ENCODE data around the gene UQCR11.

Gene UQCR11

DNA sequence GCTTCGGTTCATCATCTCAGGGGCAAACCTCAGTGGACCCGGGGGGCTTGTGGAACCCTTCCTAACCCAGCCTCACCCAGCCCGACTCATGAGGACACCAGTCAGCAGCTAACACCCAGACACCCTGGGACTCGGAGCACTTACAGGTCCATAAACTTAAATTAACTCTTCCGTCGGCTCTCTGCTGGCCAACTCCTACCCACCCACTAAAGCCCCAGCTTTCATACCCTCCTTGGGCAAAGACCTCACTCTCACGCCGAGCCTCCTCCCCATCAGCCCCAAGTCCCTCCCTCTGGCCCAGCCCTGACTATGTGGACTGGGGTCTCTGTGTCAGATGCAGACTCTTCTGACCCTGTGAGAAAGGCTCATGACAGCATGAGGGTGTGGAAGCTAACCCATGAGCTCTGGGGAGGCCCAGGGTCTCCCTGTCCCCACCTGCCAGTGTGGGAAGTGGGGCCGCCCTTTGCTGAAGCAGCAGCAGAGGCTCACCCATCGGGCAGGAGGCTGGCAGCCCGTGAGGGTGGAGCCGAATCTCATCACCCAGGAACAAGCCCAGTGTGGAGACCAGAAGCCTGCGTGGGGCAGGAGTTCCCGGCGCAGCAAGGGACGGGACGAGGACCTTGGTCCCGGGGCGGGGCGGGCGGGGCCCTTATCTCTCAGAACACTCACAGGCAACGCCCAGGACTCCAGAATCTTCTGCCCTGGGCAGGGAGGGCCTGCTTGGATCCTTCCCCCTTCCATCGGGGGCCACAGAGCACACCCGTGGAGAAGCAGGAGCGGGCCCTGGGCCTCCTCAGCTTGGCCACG, 27.4 kb upstream of the UQCR11 start:
- no peak overlapping the region for H3K27ac ChIP-seq (ENCODE audit: low read depth, low read length)
- no peaks in the 10 kb centered on the region for H3K9me3 ChIP-seq (ENCODE audit: control insufficient read depth, insufficient read depth, low read length)
- no peaks in the 10 kb centered on the region for H3K9me2 ChIP-seq (replicated peaks; ENCODE audit: control insufficient read depth, low read length)
- peaks cover 17% of the 10 kb centered on the region for H4K20me1 ChIP-seq (ENCODE audit: control insufficient read depth, insufficient read depth, low read depth, low read length)
- peaks cover 84% of the 10 kb centered on the region for H3K36me3 ChIP-seq (ENCODE audit: control insufficient read depth, low read length)
- no peak overlapping the region for H3K4me2 ChIP-seq (ENCODE audit: low read length)
- H3K27me3 ChIP-seq (ENCODE audit: control insufficient read depth, low read length) = no peaks in the 10 kb centered on the region
- no peak overlapping the region for H3K4me3 ChIP-seq (ENCODE audit: low read length)
- no peak for TF ChIP-seq EZH2phosphoT487 (IDR thresholded peaks at IDR 0.05; ENCODE audit: borderline replicate concordance, low read length)
- TF ChIP-seq, protein P1, sequence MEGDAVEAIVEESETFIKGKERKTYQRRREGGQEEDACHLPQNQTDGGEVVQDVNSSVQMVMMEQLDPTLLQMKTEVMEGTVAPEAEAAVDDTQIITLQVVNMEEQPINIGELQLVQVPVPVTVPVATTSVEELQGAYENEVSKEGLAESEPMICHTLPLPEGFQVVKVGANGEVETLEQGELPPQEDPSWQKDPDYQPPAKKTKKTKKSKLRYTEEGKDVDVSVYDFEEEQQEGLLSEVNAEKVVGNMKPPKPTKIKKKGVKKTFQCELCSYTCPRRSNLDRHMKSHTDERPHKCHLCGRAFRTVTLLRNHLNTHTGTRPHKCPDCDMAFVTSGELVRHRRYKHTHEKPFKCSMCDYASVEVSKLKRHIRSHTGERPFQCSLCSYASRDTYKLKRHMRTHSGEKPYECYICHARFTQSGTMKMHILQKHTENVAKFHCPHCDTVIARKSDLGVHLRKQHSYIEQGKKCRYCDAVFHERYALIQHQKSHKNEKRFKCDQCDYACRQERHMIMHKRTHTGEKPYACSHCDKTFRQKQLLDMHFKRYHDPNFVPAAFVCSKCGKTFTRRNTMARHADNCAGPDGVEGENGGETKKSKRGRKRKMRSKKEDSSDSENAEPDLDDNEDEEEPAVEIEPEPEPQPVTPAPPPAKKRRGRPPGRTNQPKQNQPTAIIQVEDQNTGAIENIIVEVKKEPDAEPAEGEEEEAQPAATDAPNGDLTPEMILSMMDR (IDR thresholded peaks at IDR 0.05; ENCODE audit: low read depth, low read length, poor library complexity, severe bottlenecking) = no peak
- peaks cover 85% of the 10 kb centered on the region for H3K79me2 ChIP-seq (ENCODE audit: control insufficient read depth, low read length)
- H3K4me1 ChIP-seq (ENCODE audit: control insufficient read depth, low read length) = no peaks in the 10 kb centered on the region
- H3F3A ChIP-seq (ENCODE audit: control insufficient read depth, insufficient read depth) = no peaks in the 10 kb centered on the region; the same call in 1 of the 2 replicates

DNA sequence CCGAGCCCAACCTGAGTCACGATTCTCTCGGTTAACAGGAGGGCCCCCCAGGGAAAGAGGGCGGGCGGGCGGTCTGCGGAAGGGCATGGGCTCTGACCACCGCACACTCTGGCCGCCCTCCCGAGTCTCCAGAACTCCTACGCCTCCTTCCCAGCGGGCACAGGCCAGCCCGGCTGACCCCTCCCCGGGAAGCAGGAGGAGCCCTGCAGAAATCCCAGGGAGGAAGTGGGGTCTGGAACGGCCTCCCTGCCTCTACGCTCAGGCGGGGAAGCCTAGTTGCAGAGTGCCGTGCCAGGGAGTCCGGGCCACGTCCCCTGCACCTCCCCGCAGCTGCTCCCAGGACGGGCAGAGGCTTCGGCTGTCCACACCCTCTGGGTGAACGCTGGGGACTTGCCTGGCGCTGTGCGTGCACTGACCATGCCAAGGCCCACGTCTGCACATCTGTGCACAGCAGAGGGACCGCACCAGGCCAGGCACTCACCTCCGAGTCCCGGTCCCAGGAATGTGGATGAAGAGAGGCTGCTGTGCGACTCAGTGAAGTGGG, 26.4 kb upstream of the UQCR11 start:
- Histone ChIP-seq H3F3A (ENCODE audit: control insufficient read depth, insufficient read depth) (no peaks in the 10 kb centered on the region; the same call in 1 of the 2 replicates), H3K27me3 (ENCODE audit: control insufficient read depth, low read length) (no peaks in the 10 kb centered on the region), H3K4me1 (ENCODE audit: control insufficient read depth, low read length) (no peaks in the 10 kb centered on the region), H4K20me1 (ENCODE audit: control insufficient read depth, insufficient read depth, low read depth, low read length) (peaks cover 17% of the 10 kb centered on the region), H3K9me3 (ENCODE audit: control insufficient read depth, insufficient read depth, low read length) (no peaks in the 10 kb centered on the region), H3K79me2 (ENCODE audit: control insufficient read depth, low read length) (peaks cover 80% of the 10 kb centered on the region), H3K4me3 (ENCODE audit: low read length) (no peak overlapping the region), H3K4me2 (ENCODE audit: low read length) (no peak overlapping the region), H3K36me3 (ENCODE audit: control insufficient read depth, low read length) (peaks cover 82% of the 10 kb centered on the region), H3K27ac (ENCODE audit: low read depth, low read length) (no peak overlapping the region), H3K9me2 (replicated peaks; ENCODE audit: control insufficient read depth, low read length) (no peaks in the 10 kb centered on the region)
- no peak for TF ChIP-seq EZH2phosphoT487 (IDR thresholded peaks at IDR 0.05; ENCODE audit: borderline replicate concordance, low read length)
- TF ChIP-seq, protein P1 (IDR thresholded peaks at IDR 0.05; ENCODE audit: low read depth, low read length, poor library complexity, severe bottlenecking) = no peak

DNA sequence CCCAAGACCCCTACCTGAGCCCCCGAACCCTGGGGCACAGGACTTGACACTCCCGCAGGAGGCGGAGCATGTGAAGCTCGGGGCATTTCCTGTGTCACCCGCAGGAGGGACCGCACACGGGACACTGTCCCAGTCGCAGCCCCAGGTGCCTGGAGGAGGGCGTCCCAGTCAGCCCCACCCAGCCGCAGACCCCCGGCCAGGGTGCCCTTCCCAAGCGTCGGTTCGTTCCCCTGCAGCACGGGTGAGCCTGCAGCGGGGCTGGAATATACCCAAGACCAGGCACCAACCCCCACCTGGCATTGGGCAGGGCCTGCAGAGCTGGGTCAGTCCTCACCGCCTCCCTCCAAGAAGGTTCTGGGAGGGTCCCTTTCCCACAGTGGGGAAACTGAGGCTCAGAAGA, 25.5 kb upstream of the UQCR11 start:
- H3K9me3 ChIP-seq (ENCODE audit: control insufficient read depth, insufficient read depth, low read length) = no peaks in the 10 kb centered on the region
- H3K9me2 ChIP-seq (replicated peaks; ENCODE audit: control insufficient read depth, low read length) = no peaks in the 10 kb centered on the region
- H3F3A ChIP-seq (ENCODE audit: control insufficient read depth, insufficient read depth) = no peaks in the 10 kb centered on the region; the same call in 1 of the 2 replicates
- TF ChIP-seq EZH2phosphoT487 (IDR thresholded peaks at IDR 0.05; ENCODE audit: borderline replicate concordance, low read length) = no peak
- TF ChIP-seq, protein P1 (IDR thresholded peaks at IDR 0.05; ENCODE audit: low read depth, low read length, poor library complexity, severe bottlenecking) = no peak
- no peaks in the 10 kb centered on the region for H3K4me1 ChIP-seq (ENCODE audit: control insufficient read depth, low read length)
- peaks cover 76% of the 10 kb centered on the region for H3K79me2 ChIP-seq (ENCODE audit: control insufficient read depth, low read length)
- H3K4me2 ChIP-seq (ENCODE audit: low read length) = no peak overlapping the region
- H3K27me3 ChIP-seq (ENCODE audit: control insufficient read depth, low read length) = no peaks in the 10 kb centered on the region
- H3K27ac ChIP-seq (ENCODE audit: low read depth, low read length) = no peak overlapping the region
- H3K4me3 ChIP-seq (ENCODE audit: low read length) = no peak overlapping the region
- peaks cover 17% of the 10 kb centered on the region for H4K20me1 ChIP-seq (ENCODE audit: control insufficient read depth, insufficient read depth, low read depth, low read length)
- H3K36me3 ChIP-seq (ENCODE audit: control insufficient read depth, low read length) = peaks cover 81% of the 10 kb centered on the region
